HCT116 (cell line): Measurements from ENCODE around the gene NUAK2. TPM values are rescaled to one million over a fixed set of nuclear protein-coding genes. Genes with fewer than 3 reads are reported as not detected.

Source experiments
- ATAC-seq: fragments of 200-7000 bp; cut with Tn5 transposase; 2 replicates; pipeline ENCODE4 v1.9.1; 2020; ENCODE audit warnings: mild to moderate bottlenecking, moderate library complexity
- BruUV-seq: library from RNA; stranded (reverse); fragments of 400-500 nt; replicated peaks from 2 replicates; lab custom pipeline; 2021; lab: Mats Ljungman, UMichigan
- CTCF ChIA-PET: fragments of 300-600 bp; sonication (Branson Sonifier 250); formaldehyde crosslinking; loops from one replicate; lab custom pipeline; 2021; ENCODE audit warnings: antibody characterized with exemption; lab: Charles Lee
- POLR2A ChIA-PET: fragments of 300-600, 350-600 bp; sonication (Branson Sonifier 250); formaldehyde crosslinking; loops from one replicate; lab custom pipeline; 2021; ENCODE audit warnings: antibody characterized with exemption; lab: Charles Lee
- RAD21 ChIA-PET, 2 experiments: fragments of 300-600 bp; sonication (Branson Sonifier 250); formaldehyde crosslinking; loops; one replicate each; lab custom pipeline; 2023; ENCODE audit warnings: low total read pairs in 2 of 2; ENCODE audit not compliant: uncharacterized antibody in 2 of 2, unreplicated experiment in 2 of 2, low non-redundant PET in 1 of 2; lab: Charles Lee
- DNase-seq: peaks from one replicate; pipeline ENCODE4 v3.0.0-alpha.2; 2010; ENCODE audit warnings: low read depth, low spot score
- H2AFZ ChIP-seq: fragments of 200-600 bp; shearing (Covaris generic), sonication (generic); 2 replicates; pipeline ENCODE4 v1.6.1; 2017; ENCODE audit warnings: low read depth, mixed run types, mixed read lengths, antibody characterized with exemption, low read length; ENCODE audit not compliant: poor library complexity, severe bottlenecking
- H3K27ac ChIP-seq: 2 replicates; pipeline ENCODE4 v1.5.1; 2012; ENCODE audit warnings: low read depth, low read length
- H3K27me3 ChIP-seq: fragments of 200-600 bp; sonication (generic); 2 replicates; pipeline ENCODE4 v1.6.1; 2016; ENCODE audit warnings: mixed run types, low read length, mixed read lengths; ENCODE audit not compliant: insufficient read depth
- H3K36me3 ChIP-seq, 2 experiments: fragments of 200-500 bp in 1 of 2; fragments of 200-600 bp in 1 of 2; sonication (Bioruptor generic) in 1 of 2; sonication (generic) in 1 of 2; 2 replicates each; pipeline versions ENCODE4 v1.5.1 to v1.6.1; 2014 to 2016; ENCODE audit warnings: low read length in 2 of 2, inconsistent platforms in 1 of 2, mixed read lengths in 1 of 2, mixed run types in 1 of 2; ENCODE audit not compliant: insufficient read depth in 2 of 2, control insufficient read depth in 1 of 2
- H3K4me1 ChIP-seq, 2 experiments: fragments of 200-600 bp in 1 of 2; sonication (generic) in 1 of 2; 2 replicates each; pipeline versions ENCODE4 v1.5.1 to v1.6.1; 2012 to 2017; ENCODE audit warnings: low read length in 2 of 2, inconsistent platforms in 1 of 2, mild to moderate bottlenecking in 1 of 2, mixed read lengths in 1 of 2, mixed run types in 1 of 2, moderate library complexity in 1 of 2; ENCODE audit not compliant: insufficient read depth in 2 of 2, control insufficient read depth in 1 of 2
- H3K4me2 ChIP-seq: fragments of 200-600 bp; sonication (generic); 2 replicates; pipeline ENCODE4 v1.6.1; 2017; ENCODE audit warnings: mixed run types, low read length, mixed read lengths
- H3K4me3 ChIP-seq, 2 experiments: fragments of 200-600 bp in 1 of 2; sonication (generic) in 1 of 2; replicated peaks in 1 of 2; 2 replicates each; pipeline ENCODE4 v1.5.1; 2011 to 2016; ENCODE audit warnings: low read length in 2 of 2, control low read depth in 1 of 2, low read depth in 1 of 2, mild to moderate bottlenecking in 1 of 2, mixed read lengths in 1 of 2, mixed run types in 1 of 2
- H3K79me2 ChIP-seq: fragments of 200-600 bp; sonication (generic); 2 replicates; pipeline ENCODE4 v1.6.1; 2017; ENCODE audit warnings: mild to moderate bottlenecking, mixed run types, low read length, moderate library complexity, mixed read lengths; ENCODE audit not compliant: insufficient read depth
- H3K9ac ChIP-seq: fragments of 200-600 bp; sonication (generic); 2 replicates; pipeline ENCODE4 v1.6.1; 2016; ENCODE audit warnings: low read length, mixed read lengths
- H3K9me2 ChIP-seq: fragments of 200-600 bp; sonication (generic), shearing (Covaris generic); 2 replicates; pipeline ENCODE4 v1.6.1; 2017; ENCODE audit warnings: mixed run types, mild to moderate bottlenecking, moderate library complexity; ENCODE audit not compliant: insufficient read depth
- H3K9me3 ChIP-seq, 2 experiments: fragments of 200-500 bp in 1 of 2; fragments of 200-600 bp in 1 of 2; sonication (Bioruptor generic) in 1 of 2; sonication (generic) in 1 of 2; 2 replicates each; pipeline ENCODE4 v1.6.1; 2014 to 2017; ENCODE audit warnings: low read length in 2 of 2, mixed read lengths in 2 of 2, inconsistent platforms in 1 of 2, low read depth in 1 of 2, mild to moderate bottlenecking in 1 of 2, mixed run types in 1 of 2, moderate library complexity in 1 of 2; ENCODE audit not compliant: control insufficient read depth in 1 of 2, insufficient read depth in 1 of 2
- H4K20me1 ChIP-seq: fragments of 200-600 bp; sonication (generic), shearing (Covaris generic); 2 replicates; pipeline ENCODE4 v1.6.1; 2017; ENCODE audit warnings: mixed run types, mild to moderate bottlenecking, moderate library complexity; ENCODE audit not compliant: insufficient read depth
- CBX3 ChIP-seq: IDR thresholded peaks from 2 replicates; pipeline ENCODE4 v1.6.1; 2012; ENCODE audit warnings: low read depth
- EZH2 ChIP-seq: fragments of 200-600 bp; sonication (generic); IDR thresholded peaks from 2 replicates; pipeline ENCODE4 v1.6.1; 2017; ENCODE audit warnings: antibody characterized with exemption, mixed run types
- RAD21 ChIP-seq: IDR thresholded peaks from 2 replicates; pipeline ENCODE4 v1.6.1; 2012; ENCODE audit warnings: low read depth, mild to moderate bottlenecking
- REST ChIP-seq: IDR thresholded peaks from 2 replicates; pipeline ENCODE4 v1.6.1; 2012; ENCODE audit warnings: low read depth
- intact Hi-C: fragments of 100-400 bp; cut with micrococcal nuclease; formaldehyde crosslinking; loops from 2 replicates; pipeline ENCODE4 v1.10.0; 2022
- total RNA-seq: library from RNA; stranded (reverse); gene quantifications from one replicate; pipeline ENCODE4 v1.2.1, GENCODE V29; 2021; ENCODE audit not compliant: unreplicated experiment
- TF ChIP-seq, protein P1 (sequence below), 3 experiments: fragments of 200-600 bp in 1 of 3; sonication (generic) in 1 of 3; IDR thresholded peaks in 2 of 3; conservative IDR thresholded peaks in 1 of 3; 2 replicates each; pipeline ENCODE4 v1.5.1; 2012 to 2017; ENCODE audit warnings: low read depth in 2 of 3, low read length in 2 of 3, antibody characterized with exemption in 1 of 3, borderline replicate concordance in 1 of 3, control low read depth in 1 of 3, mild to moderate bottlenecking in 1 of 3, mixed read lengths in 1 of 3, mixed run types in 1 of 3, moderate library complexity in 1 of 3; ENCODE audit not compliant: insufficient read depth in 1 of 3

Gene NUAK2
- total RNA-seq, 1 experiment from 2014 or later: 3.0 TPM

- no TSS peak for BruUV-seq
- peaks cover 13% of the 10 kb centered on the region; the same call in 1 of the 2 replicates for H3K79me2 ChIP-seq
- no peak overlapping the region for H3K9ac ChIP-seq
- H3K27ac ChIP-seq: no peak overlapping the region
- H3K4me2 ChIP-seq: no peak overlapping the region
- ATAC-seq: no peak
- no peak overlapping the region for H2AFZ ChIP-seq
- RAD21 ChIA-PET: interaction anchor here (1.0 to 3.7 kb wide), 7 partner anchors 11 to 68 kb away, joined by 3 to 60 read pairs (median 18); no protein-coding TSS in a partner anchor
- POLR2A ChIA-PET: interaction anchor here (1.9 to 2.4 kb wide), 2 partner anchors 50 to 54 kb away, joined by 6 to 16 read pairs; no protein-coding TSS in a partner anchor
- H3K9me2 ChIP-seq: no peaks in the 10 kb centered on the region
- H3K36me3 ChIP-seq: no peaks in the 10 kb centered on the region
- H3K9me3 ChIP-seq: no peaks in the 10 kb centered on the region
- H4K20me1 ChIP-seq: no peaks in the 10 kb centered on the region
- no peak for DNase-seq
- no peaks in the 10 kb centered on the region for H3K27me3 ChIP-seq
- no peak for TF ChIP-seq CBX3
- TF ChIP-seq REST: no peak
- no peak for TF ChIP-seq EZH2
- TF ChIP-seq, protein P1, sequence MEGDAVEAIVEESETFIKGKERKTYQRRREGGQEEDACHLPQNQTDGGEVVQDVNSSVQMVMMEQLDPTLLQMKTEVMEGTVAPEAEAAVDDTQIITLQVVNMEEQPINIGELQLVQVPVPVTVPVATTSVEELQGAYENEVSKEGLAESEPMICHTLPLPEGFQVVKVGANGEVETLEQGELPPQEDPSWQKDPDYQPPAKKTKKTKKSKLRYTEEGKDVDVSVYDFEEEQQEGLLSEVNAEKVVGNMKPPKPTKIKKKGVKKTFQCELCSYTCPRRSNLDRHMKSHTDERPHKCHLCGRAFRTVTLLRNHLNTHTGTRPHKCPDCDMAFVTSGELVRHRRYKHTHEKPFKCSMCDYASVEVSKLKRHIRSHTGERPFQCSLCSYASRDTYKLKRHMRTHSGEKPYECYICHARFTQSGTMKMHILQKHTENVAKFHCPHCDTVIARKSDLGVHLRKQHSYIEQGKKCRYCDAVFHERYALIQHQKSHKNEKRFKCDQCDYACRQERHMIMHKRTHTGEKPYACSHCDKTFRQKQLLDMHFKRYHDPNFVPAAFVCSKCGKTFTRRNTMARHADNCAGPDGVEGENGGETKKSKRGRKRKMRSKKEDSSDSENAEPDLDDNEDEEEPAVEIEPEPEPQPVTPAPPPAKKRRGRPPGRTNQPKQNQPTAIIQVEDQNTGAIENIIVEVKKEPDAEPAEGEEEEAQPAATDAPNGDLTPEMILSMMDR (IDR thresholded peaks at IDR 0.05 in 2 of 3, conservative IDR thresholded peaks at IDR 0.05 in 1 of 3; ENCODE audit: borderline replicate concordance in 1 of 3, insufficient read depth in 1 of 3, low read depth in 2 of 3, low read length in 2 of 3): no peak
- no peak for TF ChIP-seq RAD21
- intact Hi-C loops: loop anchor here (1.0 to 5.0 kb wide), 2 partner anchors 51 to 337 kb away; no protein-coding TSS in a partner anchor
- H3K4me3 ChIP-seq: no peak overlapping the region
- H3K4me1 ChIP-seq: peaks cover 11 to 28% of the 10 kb centered on the region in 2 experiments
- CTCF ChIA-PET: interaction anchor here (1.1 to 10.6 kb wide), 17 partner anchors 10 to 518 kb away, joined by 3 to 397 read pairs (median 6); no protein-coding TSS in a partner anchor
Measured at GRCh38 chr1:205324781-205325180, 3.2 kb upstream of the NUAK2 start.
